ENCODE results near the gene TMEM231. TPM values are rescaled to one million over a fixed set of nuclear protein-coding genes. Genes with fewer than 3 reads are reported as not detected.

Gene TMEM231
- total and polyA plus RNA-seq, 9 of the 15 experiments (the other 6 are each of a cell fraction or from before 2014, with no cell fraction given) = 1.6 to 27.6 (median 9.1) TPM

GRCh38 chr16:75593825-75594820, 38.1 kb upstream of the TMEM231 start (continued):
- peak in 1 of 2 experiments; percentile 34; a peak in 3 of 4 replicates for TF ChIP-seq KDM1A (IDR thresholded peaks at IDR 0.05)
- TF ChIP-seq SNAPC5 (CRISPR knock-in tag; IDR thresholded peaks at IDR 0.05) = no peak
- no peak for TF ChIP-seq PURB (CRISPR knock-in tag; IDR thresholded peaks at IDR 0.05; ENCODE audit: low read depth)
- 0 out of 2 replicates have a peak, but pooled peaks have one; percentile 21 for TF ChIP-seq RAD51 (IDR thresholded peaks at IDR 0.05; ENCODE audit: borderline replicate concordance, low read depth)
- no peak for TF ChIP-seq NELFE (IDR thresholded peaks at IDR 0.05; ENCODE audit: insufficient read depth, insufficient read length)
- TF ChIP-seq VEZF1 (CRISPR knock-in tag; IDR thresholded peaks at IDR 0.05) = no peak
- 0 out of 2 replicates have a peak, but pooled peaks have one; percentile 29 for TF ChIP-seq KLF6 (CRISPR knock-in tag; IDR thresholded peaks at IDR 0.05; ENCODE audit: borderline replicate concordance)
- no peak for TF ChIP-seq WHSC1 (IDR thresholded peaks at IDR 0.05; ENCODE audit: low read length)
- TF ChIP-seq MTA3 (IDR thresholded peaks at IDR 0.05; ENCODE audit: borderline replicate concordance) = peak; percentile 32; the same call in 1 of the 2 replicates
- TF ChIP-seq L3MBTL2 (IDR thresholded peaks at IDR 0.05) = peak; percentile 89
- no peak for TF ChIP-seq SIN3A (IDR thresholded peaks at IDR 0.05; ENCODE audit: borderline replicate concordance in 2 of 2, control insufficient read depth in 1 of 2, low read depth in 2 of 2, low read length in 2 of 2)
- TF ChIP-seq, protein P1, sequence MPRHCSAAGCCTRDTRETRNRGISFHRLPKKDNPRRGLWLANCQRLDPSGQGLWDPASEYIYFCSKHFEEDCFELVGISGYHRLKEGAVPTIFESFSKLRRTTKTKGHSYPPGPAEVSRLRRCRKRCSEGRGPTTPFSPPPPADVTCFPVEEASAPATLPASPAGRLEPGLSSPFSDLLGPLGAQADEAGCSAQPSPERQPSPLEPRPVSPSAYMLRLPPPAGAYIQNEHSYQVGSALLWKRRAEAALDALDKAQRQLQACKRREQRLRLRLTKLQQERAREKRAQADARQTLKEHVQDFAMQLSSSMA (CRISPR knock-in tag; IDR thresholded peaks at IDR 0.05) = no peak
- TF ChIP-seq SIRT6 (IDR thresholded peaks at IDR 0.05; ENCODE audit: low read depth, low read length) = no peak
- no peak for TF ChIP-seq KDM2B (CRISPR knock-in tag; IDR thresholded peaks at IDR 0.05)
- no peak for TF ChIP-seq SAP30 (IDR thresholded peaks at IDR 0.05; ENCODE audit: borderline replicate concordance, insufficient read depth, low read depth, low read length, poor library complexity, severe bottlenecking)
- no peak for TF ChIP-seq NR3C1 (CRISPR knock-in tag; IDR thresholded peaks at IDR 0.05)
- TF ChIP-seq ILK (tag; IDR thresholded peaks at IDR 0.05; ENCODE audit: borderline replicate concordance, low read depth) = no peak
- TF ChIP-seq, protein P2, sequence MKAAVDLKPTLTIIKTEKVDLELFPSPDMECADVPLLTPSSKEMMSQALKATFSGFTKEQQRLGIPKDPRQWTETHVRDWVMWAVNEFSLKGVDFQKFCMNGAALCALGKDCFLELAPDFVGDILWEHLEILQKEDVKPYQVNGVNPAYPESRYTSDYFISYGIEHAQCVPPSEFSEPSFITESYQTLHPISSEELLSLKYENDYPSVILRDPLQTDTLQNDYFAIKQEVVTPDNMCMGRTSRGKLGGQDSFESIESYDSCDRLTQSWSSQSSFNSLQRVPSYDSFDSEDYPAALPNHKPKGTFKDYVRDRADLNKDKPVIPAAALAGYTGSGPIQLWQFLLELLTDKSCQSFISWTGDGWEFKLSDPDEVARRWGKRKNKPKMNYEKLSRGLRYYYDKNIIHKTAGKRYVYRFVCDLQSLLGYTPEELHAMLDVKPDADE (conservative IDR thresholded peaks at IDR 0.05; ENCODE audit: control insufficient read depth, low read depth, low read length) = no peak
- no peak for TF ChIP-seq HMG20A (CRISPR knock-in tag; conservative IDR thresholded peaks at IDR 0.05)
- no peak for TF ChIP-seq SMC3 (conservative IDR thresholded peaks at IDR 0.05; ENCODE audit: insufficient read depth, low read depth, low read length)
- no peak for TF ChIP-seq ZNF384 (IDR thresholded peaks at IDR 0.05; ENCODE audit: low read depth, low read length)
- TF ChIP-seq ZNF699 (CRISPR knock-in tag; IDR thresholded peaks at IDR 0.05; ENCODE audit: insufficient replicate concordance) = no peak
- TF ChIP-seq DDX20 (tag; IDR thresholded peaks at IDR 0.05; ENCODE audit: low read depth) = no peak
